A673 (cell line): Measurements from ENCODE around the gene BTBD9. TPM values are rescaled to one million over a fixed set of nuclear protein-coding genes. Genes with fewer than 3 reads are reported as not detected.
A peak's percentile ranks its signal among the peaks of the same experiment; 100 is the strongest.

ENCODE experiments used
- BruUV-seq: library from RNA; stranded (reverse); fragments of 400-500 nt; replicated peaks from 2 replicates; lab custom pipeline; 2021; lab: Mats Ljungman, UMichigan
- CTCF ChIA-PET: fragments of 300-600 bp; sonication (Branson Sonifier 250); formaldehyde crosslinking; loops from one replicate; lab custom pipeline; 2022; ENCODE audit warnings: antibody characterized with exemption; lab: Charles Lee
- POLR2A ChIA-PET: fragments of 300-600 bp; sonication (Branson Sonifier 250); formaldehyde crosslinking; loops from one replicate; lab custom pipeline; 2022; ENCODE audit warnings: antibody characterized with exemption; ENCODE audit not compliant: low non-redundant PET; lab: Charles Lee
- DNase-seq: peaks from one replicate; pipeline ENCODE4 v3.0.0-alpha.2; 2015; ENCODE audit warnings: low spot score
- H3K27ac ChIP-seq: fragments of 200-600 bp; sonication (generic); 2 replicates; pipeline ENCODE4 v1.5.1; 2016; ENCODE audit warnings: mixed run types, low read depth, mild to moderate bottlenecking, mixed read lengths, antibody characterized with exemption, low read length; ENCODE audit not compliant: poor library complexity, severe bottlenecking
- H3K27me3 ChIP-seq: fragments of 200-600 bp; sonication (generic); replicated peaks from 2 replicates; pipeline ENCODE4 v1.6.1; 2017; ENCODE audit warnings: mixed run types, low read depth, mild to moderate bottlenecking, mixed read lengths, antibody characterized with exemption, low read length; ENCODE audit not compliant: insufficient read depth, poor library complexity
- H3K36me3 ChIP-seq: fragments of 200-600 bp; sonication (generic); 2 replicates; pipeline ENCODE4 v1.6.1; 2016; ENCODE audit warnings: mixed run types, mild to moderate bottlenecking, mixed read lengths, antibody characterized with exemption, low read length; ENCODE audit not compliant: insufficient read depth, poor library complexity, severe bottlenecking
- H3K4me1 ChIP-seq: fragments of 200-600 bp; sonication (generic); 2 replicates; pipeline ENCODE4 v1.6.1; 2017; ENCODE audit warnings: mixed run types, mild to moderate bottlenecking, mixed read lengths, antibody characterized with exemption, low read length; ENCODE audit not compliant: insufficient read depth, poor library complexity, severe bottlenecking
- H3K4me3 ChIP-seq: fragments of 200-600 bp; sonication (generic); 2 replicates; pipeline ENCODE4 v1.5.1; 2016; ENCODE audit warnings: low read depth, mixed run types, mild to moderate bottlenecking, mixed read lengths, low read length; ENCODE audit not compliant: poor library complexity, severe bottlenecking
- H3K9me3 ChIP-seq: fragments of 200-600 bp; sonication (generic); 2 replicates; pipeline ENCODE4 v1.6.1; 2016; ENCODE audit warnings: mixed run types, low read depth, mild to moderate bottlenecking, mixed read lengths, antibody characterized with exemption, low read length; ENCODE audit not compliant: poor library complexity, severe bottlenecking
- CTCF ChIP-seq: fragments of 300-800, 200-600 bp; sonication (generic); conservative IDR thresholded peaks from 2 replicates; pipeline ENCODE4 v1.5.1; 2017; ENCODE audit warnings: low read depth, mild to moderate bottlenecking, antibody characterized with exemption, low read length, moderate library complexity, mixed read lengths
- EZH2 ChIP-seq: fragments of 200-600 bp; sonication (generic); IDR thresholded peaks from 2 replicates; pipeline ENCODE4 v1.6.1; 2017; ENCODE audit warnings: borderline replicate concordance, low read depth, mild to moderate bottlenecking, mixed read lengths, antibody characterized with exemption, low read length; ENCODE audit not compliant: poor library complexity, severe bottlenecking
- intact Hi-C: fragments of 100-400 bp; cut with micrococcal nuclease; formaldehyde crosslinking; loops from one replicate; pipeline ENCODE4 v1.10.0; 2022; ENCODE audit not compliant: unreplicated experiment
- total RNA-seq: library from RNA; stranded (reverse); gene quantifications from 2 replicates; pipeline ENCODE4 v1.2.3, GENCODE V29; 2021

BTBD9 gene
- total RNA-seq, 1 experiment from 2014 or later = 8.0 TPM

DNA sequence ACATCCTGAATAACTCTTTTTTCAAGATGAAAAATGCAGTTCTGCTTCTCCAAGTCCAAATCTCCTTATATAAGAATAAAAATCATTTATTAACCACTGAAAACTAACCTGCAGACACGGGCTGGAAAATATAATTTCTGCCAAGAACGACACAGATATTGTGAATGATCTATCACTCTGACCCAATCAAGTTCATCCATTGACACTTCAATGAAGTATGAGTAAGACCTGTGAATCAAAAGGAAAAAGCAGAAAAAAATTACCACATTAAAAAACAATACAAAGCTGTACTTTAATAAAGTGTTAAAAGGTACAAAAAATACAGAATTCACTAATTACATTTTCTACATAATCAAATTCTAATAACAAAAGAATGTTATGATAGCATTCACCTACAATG, 62.2 kb downstream of the BTBD9 start:
- ChIA-PET CTCF (no interaction called here), POLR2A (no interaction called here)
- TF ChIP-seq EZH2 (no peak), CTCF (no peak)
- no peaks in the 10 kb centered on the region for H3K27me3 ChIP-seq
- H3K4me1 ChIP-seq = no peaks in the 10 kb centered on the region
- no peak overlapping the region for H3K4me3 ChIP-seq
- no peak for DNase-seq
- H3K36me3 ChIP-seq = no peaks in the 10 kb centered on the region
- intact Hi-C loops = loop anchor here (10.0 kb wide), 1 partner anchor 1093 kb away; no protein-coding TSS in a partner anchor
- no peak overlapping the region for H3K27ac ChIP-seq
- H3K9me3 ChIP-seq = no peaks in the 10 kb centered on the region
- no TSS peak for BruUV-seq

DNA sequence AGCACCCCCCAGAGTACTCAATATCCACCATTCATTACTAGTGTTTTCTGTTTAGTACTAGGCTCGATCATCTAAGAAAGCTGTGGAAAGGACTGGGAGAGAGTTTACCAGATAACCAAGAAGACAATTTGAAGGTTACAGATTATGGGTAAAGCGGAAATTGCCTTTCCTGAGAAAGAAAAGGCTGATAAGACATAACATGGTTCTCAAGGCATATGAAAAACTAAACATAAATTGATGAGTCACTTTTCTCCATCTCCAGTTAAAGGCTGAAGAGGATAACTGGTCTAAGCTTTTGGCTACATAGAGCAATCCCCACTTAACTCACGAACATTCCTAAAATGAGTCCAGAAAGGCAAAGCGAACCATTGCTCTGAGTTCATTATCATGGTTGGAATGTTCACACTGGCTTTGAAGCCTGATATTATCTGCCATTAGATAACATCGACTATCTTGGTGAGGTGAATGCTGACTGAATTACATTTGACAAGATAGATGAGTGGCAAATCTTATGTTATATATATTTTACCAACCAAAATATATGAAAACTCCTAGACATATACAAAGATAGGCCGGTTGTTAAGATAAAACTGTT, 65.8 kb downstream of the BTBD9 start:
- ChIA-PET CTCF (no interaction called here), POLR2A (no interaction called here)
- DNase-seq = no peak
- H3K4me3 ChIP-seq = no peak overlapping the region
- H3K9me3 ChIP-seq = no peaks in the 10 kb centered on the region
- no TSS peak for BruUV-seq
- H3K4me1 ChIP-seq = no peaks in the 10 kb centered on the region
- H3K27me3 ChIP-seq = no peaks in the 10 kb centered on the region
- intact Hi-C loops = loop anchor here (10.0 kb wide), 1 partner anchor 1089 kb away; no protein-coding TSS in a partner anchor
- no peaks in the 10 kb centered on the region for H3K36me3 ChIP-seq
- TF ChIP-seq EZH2 = no peak
- TF ChIP-seq CTCF = no peak
- H3K27ac ChIP-seq = no peak overlapping the region

DNA sequence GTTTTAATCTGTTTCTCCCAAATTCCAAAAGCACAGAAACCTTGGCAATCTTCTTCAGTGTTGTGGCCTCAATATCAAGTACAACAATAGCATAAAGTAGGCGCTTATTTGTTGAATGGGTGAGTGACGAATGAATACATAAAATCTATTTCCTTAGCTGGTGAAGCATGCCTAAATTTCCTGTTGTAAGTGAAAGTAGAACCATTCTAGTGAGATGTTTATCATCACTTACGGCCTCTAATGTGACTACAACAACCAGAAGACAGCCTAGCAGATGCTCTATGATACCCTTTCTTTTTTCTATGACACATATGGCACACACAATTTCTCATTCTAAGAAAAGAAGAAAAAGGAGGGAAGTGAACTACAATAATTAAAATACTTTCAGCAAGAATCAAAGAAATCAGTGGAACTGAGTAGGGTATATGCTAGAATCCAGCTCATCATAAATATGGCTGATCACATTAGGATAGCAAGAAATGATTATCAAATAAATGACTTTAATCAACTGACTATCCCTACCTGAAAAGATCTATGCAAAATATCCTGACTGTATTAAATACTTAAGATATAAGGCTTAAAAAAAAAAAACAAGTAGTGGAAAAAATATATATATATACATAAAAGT, 67.4 kb downstream of the BTBD9 start:
- peak; percentile 17 for DNase-seq
- TF ChIP-seq CTCF (no peak), EZH2 (no peak)
- Histone ChIP-seq H3K4me1 (peaks cover 4% of the 10 kb centered on the region), H3K27me3 (no peaks in the 10 kb centered on the region), H3K4me3 (no peak overlapping the region), H3K27ac (no peak overlapping the region), H3K9me3 (no peaks in the 10 kb centered on the region), H3K36me3 (no peaks in the 10 kb centered on the region)
- intact Hi-C loops = loop anchor here (10.0 kb wide), 1 partner anchor 1087 kb away; no protein-coding TSS in a partner anchor
- no TSS peak for BruUV-seq
- ChIA-PET CTCF (no interaction called here), POLR2A (no interaction called here)
